Endothelial cell of umbilical vein (primary cell): ENCODE data around the gene MOBP. TPM values are rescaled to one million over a fixed set of nuclear protein-coding genes. Genes with fewer than 3 reads are reported as not detected.

Experiments
- BruUV-seq: library from RNA; stranded (reverse); fragments of 400-500 nt; replicated peaks from 2 replicates; lab custom pipeline; 2021; lab: Mats Ljungman, UMichigan
- CTCF ChIA-PET: fragments of 300-600, 350-600 bp; sonication (Branson Sonifier 250); formaldehyde crosslinking; loops from one replicate; lab custom pipeline; 2021; ENCODE audit warnings: antibody characterized with exemption, inconsistent platforms; lab: Charles Lee
- POLR2A ChIA-PET: fragments of 300-600, 350-600 bp; sonication (Branson Sonifier 250); formaldehyde crosslinking; loops from one replicate; lab custom pipeline; 2021; ENCODE audit warnings: antibody characterized with exemption, inconsistent platforms; lab: Charles Lee
- DNase-seq: peaks from one replicate; pipeline ENCODE4 v3.0.0-alpha.2; 2011; ENCODE audit warnings: low read depth, low spot score
- FAIRE-seq: peaks from 2 replicates; lab custom pipeline; 2011; peaks lifted over from hg19 to GRCh38; lab: Jason Lieb, UNC
- H2AFZ ChIP-seq: 2 replicates; pipeline ENCODE4 v1.6.0; 2012; ENCODE audit warnings: low read depth, low read length, control low read depth, inconsistent platforms
- H3K27ac ChIP-seq: 2 replicates; pipeline ENCODE4 v1.5.1; 2011; ENCODE audit warnings: low read depth, mild to moderate bottlenecking, control low read depth, low read length, moderate library complexity; ENCODE audit not compliant: insufficient read depth
- H3K27me3 ChIP-seq, 2 experiments: 2 replicates each; pipeline versions ENCODE4 v1.6.0 to v1.6.1; 2011; ENCODE audit warnings: low read length in 2 of 2, mixed read lengths in 1 of 2; ENCODE audit not compliant: control insufficient read depth in 2 of 2, insufficient read depth in 2 of 2
- H3K36me3 ChIP-seq, 2 experiments: 2 replicates in 1 of 2; 3 replicates in 1 of 2; pipeline ENCODE4 v1.5.1; 2011; ENCODE audit warnings: low read length in 2 of 2, mild to moderate bottlenecking in 1 of 2, moderate library complexity in 1 of 2; ENCODE audit not compliant: control insufficient read depth in 2 of 2, insufficient read depth in 2 of 2; ENCODE audit errors: extremely low read depth in 1 of 2
- H3K4me1 ChIP-seq: 3 replicates; pipeline ENCODE4 v1.5.1; 2011; ENCODE audit warnings: mild to moderate bottlenecking, low read length; ENCODE audit not compliant: control insufficient read depth, insufficient read depth; ENCODE audit errors: extremely low read depth
- H3K4me2 ChIP-seq: 2 replicates; pipeline ENCODE4 v1.6.1; 2011; ENCODE audit warnings: low read length, control low read depth, mixed read lengths; ENCODE audit not compliant: insufficient read depth
- H3K4me3 ChIP-seq, 3 experiments: fragments of 200-600 bp in 1 of 3; sonication (generic), shearing (Covaris generic) in 1 of 3; replicated peaks in 1 of 3; 2 replicates each; pipeline ENCODE4 v1.5.1; 2011 to 2016; ENCODE audit warnings: control low read depth in 3 of 3, low read length in 3 of 3, mild to moderate bottlenecking in 2 of 3, inconsistent platforms in 1 of 3, low read depth in 1 of 3, moderate library complexity in 1 of 3; ENCODE audit not compliant: insufficient read depth in 1 of 3
- H3K79me2 ChIP-seq: 2 replicates; pipeline ENCODE4 v1.6.0; 2012; ENCODE audit warnings: low read length, inconsistent platforms; ENCODE audit not compliant: control insufficient read depth, insufficient read depth
- H3K9ac ChIP-seq: replicated peaks from 2 replicates; pipeline ENCODE3; 2011; ENCODE audit warnings: low read length, control low read depth; ENCODE audit not compliant: insufficient read depth; ENCODE audit errors: extremely low read depth
- H3K9me1 ChIP-seq: replicated peaks from 3 replicates; pipeline ENCODE4 v1.6.0; 2011; ENCODE audit warnings: mild to moderate bottlenecking, low read length; ENCODE audit not compliant: control insufficient read depth, insufficient read depth; ENCODE audit errors: extremely low read depth
- H3K9me3 ChIP-seq: replicated peaks from 2 replicates; pipeline ENCODE4 v1.5.1; 2012; ENCODE audit warnings: low read length, inconsistent platforms; ENCODE audit not compliant: control insufficient read depth, insufficient read depth
- H4K20me1 ChIP-seq: replicated peaks from 2 replicates; pipeline ENCODE3; 2011; ENCODE audit warnings: mild to moderate bottlenecking, low read length; ENCODE audit not compliant: control insufficient read depth, insufficient read depth; ENCODE audit errors: extremely low read depth
- CTCF ChIP-seq, 2 donors: IDR thresholded peaks; 1 replicate in 1 of 2; 2 replicates in 1 of 2; pipeline ENCODE4 v1.5.1; 2011; ENCODE audit warnings: low read length in 2 of 2, mild to moderate bottlenecking in 2 of 2, moderate library complexity in 2 of 2, control low read depth in 1 of 2, inconsistent platforms in 1 of 2, low read depth in 1 of 2; ENCODE audit not compliant: insufficient read depth in 1 of 2; ENCODE audit errors: extremely low read depth in 1 of 2
- EZH2 ChIP-seq: IDR thresholded peaks from 2 replicates; pipeline ENCODE4 v1.6.1; 2012; ENCODE audit warnings: borderline replicate concordance, low read depth, mild to moderate bottlenecking, moderate library complexity, low read length, inconsistent platforms; ENCODE audit not compliant: severe bottlenecking
- FOS ChIP-seq: IDR thresholded peaks from 2 replicates; pipeline ENCODE4 v1.6.1; 2011; ENCODE audit warnings: mild to moderate bottlenecking, low read length, moderate library complexity, borderline replicate concordance; ENCODE audit not compliant: insufficient read depth
- GATA2 ChIP-seq: IDR thresholded peaks from 2 replicates; pipeline ENCODE4 v1.7.0; 2011; ENCODE audit warnings: low read depth, mild to moderate bottlenecking, moderate library complexity, mixed read lengths, low read length; ENCODE audit not compliant: insufficient read length, insufficient read depth
- JUN ChIP-seq: IDR thresholded peaks from 2 replicates; pipeline ENCODE4 v1.6.1; 2011; ENCODE audit warnings: borderline replicate concordance, low read depth; ENCODE audit not compliant: insufficient read length, insufficient read depth
- MAX ChIP-seq: IDR thresholded peaks from 2 replicates; pipeline ENCODE4 v1.6.1; 2011; ENCODE audit not compliant: insufficient read depth, insufficient read length
- MYC ChIP-seq: IDR thresholded peaks from one replicate; pipeline ENCODE4 v1.6.1; 2011; ENCODE audit warnings: mild to moderate bottlenecking, low read depth, low read length
- POLR2A ChIP-seq: IDR thresholded peaks from 2 replicates; pipeline ENCODE4 v1.6.1; 2012; ENCODE audit warnings: low read depth, mild to moderate bottlenecking, control low read depth, low read length
- POLR2AphosphoS5 ChIP-seq: IDR thresholded peaks from 2 replicates; pipeline ENCODE4 v1.6.1; 2012; ENCODE audit warnings: low read depth, mild to moderate bottlenecking, control low read depth, low read length, moderate library complexity; ENCODE audit not compliant: insufficient read depth
- dilution Hi-C: fragments of 300-500 bp; cut with MboI; formaldehyde crosslinking; loops from one replicate; pipeline ENCODE4 v1.15.0; 2019; ENCODE audit warnings: low sequenced_read_pairs; ENCODE audit not compliant: extremely low pct_ligation_motif_present
- intact Hi-C: fragments of 100-400 bp; cut with micrococcal nuclease; formaldehyde crosslinking; loops from one replicate; pipeline ENCODE4 v1.10.0; 2022
- polyA plus RNA-seq, 4 experiments: library from polyadenylated mRNA; depleted of rRNA in 3 of 4; stranded (reverse) in 3 of 4; unstranded in 1 of 4; fragments of >200 nt; gene quantifications; 2 replicates each; pipeline versions ENCODE4 v1.2.1 to v1.2.3, GENCODE V29; 2011 to 2012; ENCODE audit warnings: missing spikeins in 1 of 4
- total RNA-seq: library from RNA; stranded (reverse); gene quantifications from 2 replicates; pipeline ENCODE4 v1.2.3, GENCODE V29; 2021

MOBP gene
- total and polyA plus RNA-seq, 2 donors (not counting 3 experiments of a cell fraction or from before 2014, with no cell fraction given), result 2.0 to 2.3 TPM

GRCh38 chr3:39443530-39443929 is 23.9 kb upstream of the MOBP start:
- Histone ChIP-seq H2AFZ (no peak overlapping the region), H3K79me2 (no peaks in the 10 kb centered on the region), H3K27ac (no peak overlapping the region), H3K4me2 (no peak overlapping the region), H3K27me3 (peaks cover 0 to 2% of the 10 kb centered on the region in 2 experiments), H3K9ac (no peak overlapping the region), H3K4me1 (no peaks in the 10 kb centered on the region), H4K20me1 (no peaks in the 10 kb centered on the region), H3K9me1 (no peaks in the 10 kb centered on the region), H3K36me3 (no peaks in the 10 kb centered on the region), H3K9me3 (no peaks in the 10 kb centered on the region), H3K4me3 (no peak overlapping the region)
- dilution Hi-C loops, result no loop called here
- POLR2A ChIA-PET, result no interaction called here
- FAIRE-seq (no peak), DNase-seq (peak; percentile 12)
- intact Hi-C loops, result loop anchor here (1.0 kb wide), 1 partner anchor 26 kb away; no protein-coding TSS in a partner anchor
- TF ChIP-seq EZH2 (no peak), CTCF (IDR thresholded peaks at IDR 0.05; ENCODE audit: extremely low read depth in 1 of 2, insufficient read depth in 1 of 2, low read depth in 1 of 2, low read length in 2 of 2) (peak in 1 of 2 donors; percentile 47)
- CTCF ChIA-PET, result interaction anchor here (0.6 to 2.5 kb wide), 5 partner anchors 11 to 281 kb away, joined by 3 to 14 read pairs (median 3); no protein-coding TSS in a partner anchor
- BruUV-seq, result no TSS peak

DNA sequence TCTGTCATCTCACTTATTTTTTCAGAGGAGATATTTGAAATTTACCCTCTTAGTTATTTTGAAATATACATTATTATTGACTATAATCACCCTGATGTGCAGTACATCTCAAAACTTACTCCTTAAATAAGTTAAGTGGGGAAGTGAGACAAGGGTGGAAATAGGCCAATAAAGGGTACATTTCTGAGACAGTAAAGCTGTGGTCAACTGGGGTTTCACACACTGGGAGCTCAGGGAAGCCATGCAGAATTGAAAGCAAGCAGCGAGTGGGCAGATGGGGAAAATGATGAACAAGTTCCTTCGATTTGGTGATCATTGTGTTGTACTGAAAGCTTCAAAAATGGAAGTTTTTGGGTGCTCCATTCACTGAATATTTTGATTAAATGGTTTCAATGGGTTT is 21.6 kb upstream of the MOBP start:
- H3K27ac ChIP-seq, result no peak overlapping the region
- H3K9me3 ChIP-seq, result no peaks in the 10 kb centered on the region
- peaks cover 0 to 2% of the 10 kb centered on the region in 2 experiments for H3K27me3 ChIP-seq
- H3K36me3 ChIP-seq, result no peaks in the 10 kb centered on the region
- H3K9ac ChIP-seq, result no peak overlapping the region
- no TSS peak for BruUV-seq
- H3K4me3 ChIP-seq, result no peak overlapping the region
- H3K4me1 ChIP-seq, result no peaks in the 10 kb centered on the region
- intact Hi-C loops (loop anchor here (5.0 kb wide), 1 partner anchor 271 kb away; no protein-coding TSS in a partner anchor), dilution Hi-C loops (no loop called here)
- no peaks in the 10 kb centered on the region for H3K79me2 ChIP-seq
- no peak overlapping the region for H3K4me2 ChIP-seq
- no peak for TF ChIP-seq MAX
- TF ChIP-seq POLR2A, result no peak
- TF ChIP-seq FOS, result no peak
- no peak for TF ChIP-seq CTCF (IDR thresholded peaks at IDR 0.05; ENCODE audit: extremely low read depth in 1 of 2, insufficient read depth in 1 of 2, low read depth in 1 of 2, low read length in 2 of 2)
- no peak for TF ChIP-seq GATA2
- TF ChIP-seq MYC, result no peak
- no peak for TF ChIP-seq EZH2
- no peak for TF ChIP-seq JUN
- no peak for TF ChIP-seq POLR2AphosphoS5
- no peaks in the 10 kb centered on the region for H4K20me1 ChIP-seq
- ChIA-PET POLR2A (no interaction called here), CTCF (interaction anchor here (0.7 to 3.7 kb wide), 8 partner anchors 9 to 192 kb away, joined by 3 to 82 read pairs (median 8); no protein-coding TSS in a partner anchor)
- no peaks in the 10 kb centered on the region for H3K9me1 ChIP-seq
- DNase-seq (no peak), FAIRE-seq (no peak)
- H2AFZ ChIP-seq, result no peak overlapping the region
